VCaP (cell line): ENCODE measurements around the gene HMX3.

Source experiments
- H3K27ac ChIP-seq: fragments of 450-650 bp; 2 replicates; pipeline ENCODE4 v1.5.1; 2017
- CTCF ChIP-seq: fragments of 450-650 bp; conservative IDR thresholded peaks from 2 replicates; pipeline ENCODE4 v1.5.1; 2017; ENCODE audit warnings: mild to moderate bottlenecking, moderate library complexity

HMX3 gene

GRCh38 chr10:123156078-123156477 is 20.3 kb downstream of the HMX3 start:
- TF ChIP-seq CTCF = no peak
- H3K27ac ChIP-seq = peak overlapping the region; percentile 78; the same call in 1 of the 2 replicates

GRCh38 chr10:123157210-123157609 is 21.4 kb downstream of the HMX3 start:
- H3K27ac ChIP-seq = peak overlapping the region; percentile 78; the same call in 1 of the 2 replicates
- TF ChIP-seq CTCF = no peak

GRCh38 chr10:123158682-123159081 is 22.9 kb downstream of the HMX3 start:
- H3K27ac ChIP-seq = no peak overlapping the region
- no peak for TF ChIP-seq CTCF

GRCh38 chr10:123160311-123160980 is 24.7 kb downstream of the HMX3 start:
- H3K27ac ChIP-seq = no peak overlapping the region
- TF ChIP-seq CTCF = no peak

- no peak overlapping the region for H3K27ac ChIP-seq
- TF ChIP-seq CTCF = no peak
These were observed 28.5 kb downstream of the HMX3 start for GRCh38 chr10:123164319-123164718.

GRCh38 chr10:123165445-123166072 is 29.8 kb downstream of the HMX3 start:
- 0 out of 2 replicates have a peak, but pooled peaks have one; percentile 8 for TF ChIP-seq CTCF

GRCh38 chr10:123166618-123167017 is 30.8 kb downstream of the HMX3 start:
- no peak for TF ChIP-seq CTCF

More at GRCh38 chr10:123165445-123166072, 29.8 kb downstream of the HMX3 start:
- H3K27ac ChIP-seq = no peak overlapping the region

More at GRCh38 chr10:123166618-123167017, 30.8 kb downstream of the HMX3 start:
- H3K27ac ChIP-seq = no peak overlapping the region
